GM08714 (cell line): ENCODE measurements around the gene CHRNA4.

Experiments
- H3K4me3 ChIP-seq: fragments of 200-500 bp; sonication (Bioruptor generic); 2 replicates; pipeline ENCODE4 v1.5.1; 2014; ENCODE audit warnings: mild to moderate bottlenecking, low read length, inconsistent platforms
- ZNF274 ChIP-seq: IDR thresholded peaks from 2 replicates; pipeline ENCODE4 v1.6.1; 2012; ENCODE audit warnings: mild to moderate bottlenecking, low read depth, low read length

CHRNA4 gene

GRCh38 chr20:63297796-63298572 is 63.2 kb downstream of the CHRNA4 start:
- no peak overlapping the region for H3K4me3 ChIP-seq
- TF ChIP-seq ZNF274: no peak

- H3K4me3 ChIP-seq: no peak overlapping the region
- no peak for TF ChIP-seq ZNF274
Measured at GRCh38 chr20:63297371-63297781, 63.8 kb downstream of the CHRNA4 start.

- no peak overlapping the region for H3K4me3 ChIP-seq
- TF ChIP-seq ZNF274: no peak
Measured at GRCh38 chr20:63296531-63297299, 64.4 kb downstream of the CHRNA4 start.

- TF ChIP-seq ZNF274: no peak
- H3K4me3 ChIP-seq: no peak overlapping the region
Measured at GRCh38 chr20:63295846-63296245, 65.3 kb downstream of the CHRNA4 start.

- no peak for TF ChIP-seq ZNF274
- H3K4me3 ChIP-seq: no peak overlapping the region
Measured at GRCh38 chr20:63295422-63295821, 65.7 kb downstream of the CHRNA4 start.

GRCh38 chr20:63295018-63295417 is 66.1 kb downstream of the CHRNA4 start:
- no peak for TF ChIP-seq ZNF274
- no peak overlapping the region for H3K4me3 ChIP-seq

- no peak overlapping the region for H3K4me3 ChIP-seq
- no peak for TF ChIP-seq ZNF274
Measured at GRCh38 chr20:63294536-63294900, 66.6 kb downstream of the CHRNA4 start.

- no peak for TF ChIP-seq ZNF274
- no peak overlapping the region for H3K4me3 ChIP-seq
Measured at GRCh38 chr20:63293871-63294535, 67.1 kb downstream of the CHRNA4 start.

GRCh38 chr20:63293456-63293855 is 67.7 kb downstream of the CHRNA4 start:
- TF ChIP-seq ZNF274: no peak
- no peak overlapping the region for H3K4me3 ChIP-seq
